ENCODE measurements around the gene NUP210L.
A peak's percentile ranks its signal among the peaks of the same experiment; 100 is the strongest.
"Not testable (repeated sequence)": the region's sequence is repeated elsewhere in the genome, so short reads cannot be mapped to it uniquely, and the experiment has no call there.

Gene NUP210L

GRCh38 chr1:153987621-153988020 lies 167.3 kb downstream of the NUP210L start:
- no peak for DNase-seq

DNA sequence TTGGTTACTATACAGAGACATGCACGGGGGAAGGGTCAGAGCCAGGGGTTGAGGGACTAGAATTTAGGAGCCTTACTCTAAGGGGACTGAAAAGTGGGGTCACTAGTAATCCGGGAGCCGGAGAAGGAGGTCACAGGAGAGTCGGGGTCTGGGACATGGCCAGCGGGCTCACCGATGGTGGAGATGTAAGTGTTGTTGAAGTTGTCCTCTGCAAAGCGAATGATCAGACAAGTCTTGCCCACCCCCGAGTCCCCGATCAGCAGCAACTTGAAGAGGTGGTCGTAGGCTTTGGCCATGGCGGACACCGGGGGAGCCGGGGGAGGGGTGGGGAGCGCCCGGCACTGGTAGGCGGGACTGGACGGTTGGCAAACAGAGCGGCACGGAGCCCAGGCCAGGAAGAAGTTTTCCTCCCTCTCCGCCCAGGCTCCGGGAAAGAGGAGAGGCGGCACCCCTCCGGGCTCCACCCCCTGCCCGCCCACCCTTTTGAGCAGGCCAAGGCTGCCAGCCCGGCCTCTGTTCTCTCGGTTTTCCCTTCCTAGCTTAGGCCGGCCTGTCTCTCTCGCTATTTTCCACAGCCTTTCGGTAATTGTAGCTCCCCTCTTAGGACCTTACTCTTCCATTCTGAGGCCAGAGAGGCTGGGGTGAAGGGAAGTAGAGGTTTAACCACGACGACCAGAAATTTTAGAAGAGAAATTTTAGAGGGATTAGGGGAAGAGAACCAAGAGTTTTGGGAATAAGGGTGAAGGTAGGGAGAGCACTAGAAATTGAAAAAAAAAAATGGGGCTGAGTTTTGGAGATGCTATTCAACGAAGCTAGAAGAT lies 168.7 kb downstream of the NUP210L start, which contains the start of gene RAB13:
TSS of gene RAB13 (minus strand) at position 399 of the 821 bp plus-strand sequence. CDS start at position 296, 103 bp downstream.
- peak; percentile 68 for DNase-seq

- peak; percentile 23 for DNase-seq
These were observed 169.4 kb downstream of the NUP210L start for GRCh38 chr1:153985341-153985912.

GRCh38 chr1:153984123-153984894 lies 170.6 kb downstream of the NUP210L start:
- DNase-seq = no peak

DNA sequence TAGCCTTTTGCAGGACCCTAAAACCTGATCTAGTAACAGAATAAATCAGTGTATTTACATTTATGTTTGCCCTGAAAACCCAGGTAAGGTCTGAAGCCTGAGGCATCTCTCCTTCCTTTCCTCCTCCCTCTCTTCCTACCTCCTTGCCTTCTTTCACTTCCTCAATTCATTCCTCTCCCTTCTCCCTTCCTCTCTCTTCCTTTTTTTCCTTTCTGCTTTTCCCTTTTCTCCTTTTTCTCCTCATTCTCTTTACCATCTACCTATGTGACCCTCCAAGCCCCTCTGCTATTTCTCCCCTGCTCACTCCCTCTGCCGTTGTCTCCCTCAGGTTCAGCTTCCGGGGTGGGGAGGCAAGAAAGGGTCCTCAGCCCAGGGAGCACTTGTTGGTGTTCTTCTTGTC lies 173.1 kb downstream of the NUP210L start:
- not testable (repeated sequence) for DNase-seq

DNA sequence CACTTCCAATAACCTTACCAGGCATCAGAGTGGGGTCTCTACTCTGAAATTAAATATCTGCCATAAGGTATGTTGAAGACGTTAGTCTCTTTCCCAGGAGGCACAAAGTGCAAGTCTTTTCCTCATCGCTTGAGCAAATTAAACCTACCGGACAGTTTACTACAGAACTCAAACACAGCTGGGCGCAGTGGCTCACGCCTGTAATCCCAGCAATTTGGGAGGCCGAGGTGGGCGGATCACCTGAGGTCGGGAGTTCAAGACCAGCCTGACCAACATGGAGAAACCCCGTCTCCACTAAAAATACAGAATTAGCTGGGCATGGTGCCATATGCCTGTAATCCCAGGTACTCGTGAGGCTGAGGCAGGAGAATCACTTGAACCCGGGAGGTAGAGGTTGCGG lies 175.8 kb downstream of the NUP210L start:
- DNase-seq = not testable (repeated sequence)

DNA sequence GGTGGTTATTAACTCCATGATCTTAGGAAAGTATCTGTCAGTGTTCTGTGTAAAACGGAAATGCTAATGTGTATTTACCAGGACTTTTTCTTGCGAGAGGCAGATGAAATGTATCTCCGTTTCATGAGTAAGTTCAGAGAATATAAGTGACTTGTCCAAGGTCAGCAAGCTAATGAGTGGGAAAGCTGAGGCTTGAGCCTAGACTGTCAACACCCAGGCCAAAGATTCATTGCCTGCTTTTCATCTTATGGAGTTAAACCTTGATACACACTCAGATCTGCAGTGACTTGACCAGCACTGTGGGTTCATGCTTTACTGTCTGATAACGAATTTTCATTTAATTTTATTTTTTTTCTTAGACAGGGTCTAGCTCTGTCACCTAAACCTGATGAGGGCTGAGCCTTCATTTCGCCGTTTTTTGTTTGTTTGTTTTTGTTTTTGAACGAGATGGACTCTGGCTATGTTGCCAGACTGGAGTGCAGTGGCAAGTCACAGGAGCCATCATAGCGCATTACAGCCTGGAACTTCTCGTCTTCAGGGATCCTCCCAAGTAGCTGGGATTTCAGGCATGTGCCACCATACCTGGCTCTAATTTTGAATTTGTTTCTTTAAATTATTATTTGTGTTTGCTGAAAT lies 176.5 kb downstream of the NUP210L start:
- DNase-seq = no peak

- peak; percentile 37 for DNase-seq
These were observed 177.3 kb downstream of the NUP210L start, which contains the start of gene JTB for GRCh38 chr1:153977250-153978240. TSS of gene JTB (minus strand) at chr1:153977674. CDS start at chr1:153977252, 422 bp downstream.

DNA sequence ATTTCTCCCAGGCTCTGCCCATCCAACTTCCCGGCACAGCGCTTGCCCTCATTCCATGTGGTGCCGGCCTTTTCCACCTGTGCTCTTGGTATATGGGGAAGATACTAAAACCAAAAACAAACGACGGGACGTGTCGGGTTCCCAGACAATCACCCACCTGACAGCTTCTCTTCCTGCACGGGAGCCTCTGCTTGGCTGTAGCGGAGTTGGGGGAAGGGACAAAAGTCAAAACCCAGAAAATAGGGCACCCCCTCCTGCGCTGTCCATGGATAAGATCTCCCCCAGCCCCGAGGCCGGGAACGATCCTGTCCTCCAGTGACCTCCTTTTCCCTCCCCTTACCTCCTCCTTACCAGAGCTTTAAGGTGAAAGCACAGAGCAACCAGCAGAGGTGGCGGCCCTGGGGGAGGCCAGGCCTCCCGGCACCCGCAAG lies 178.0 kb downstream of the NUP210L start:
- DNase-seq = no peak

GRCh38 chr1:153973525-153973924 lies 181.3 kb downstream of the NUP210L start:
- no peak for DNase-seq

DNA sequence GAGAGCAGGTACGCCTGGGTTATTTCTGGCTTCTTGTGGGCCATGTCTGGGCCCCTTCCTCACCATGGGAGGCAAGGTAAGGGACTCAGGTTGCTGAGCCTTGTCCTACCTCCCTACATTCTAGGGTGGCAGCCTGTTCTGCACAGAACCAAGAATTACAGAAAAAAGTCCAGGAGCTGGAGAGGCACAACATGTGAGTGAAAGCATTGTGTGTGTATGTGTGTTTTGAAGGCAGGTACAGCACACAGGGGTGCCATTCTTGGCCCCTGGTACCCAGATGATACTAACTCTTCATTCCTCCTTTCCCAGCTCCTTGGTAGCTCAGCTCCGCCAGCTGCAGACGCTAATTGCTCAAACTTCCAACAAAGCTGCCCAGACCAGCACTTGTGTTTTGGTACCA lies 181.8 kb downstream of the NUP210L start:
- DNase-seq = no peak

GRCh38 chr1:153970346-153970745 lies 184.5 kb downstream of the NUP210L start:
- DNase-seq = no peak

GRCh38 chr1:153968972-153969371 lies 185.9 kb downstream of the NUP210L start:
- DNase-seq = no peak

- no peak for DNase-seq
These were observed 186.5 kb downstream of the NUP210L start for GRCh38 chr1:153968408-153968807.

- DNase-seq = no peak
These were observed 186.9 kb downstream of the NUP210L start for GRCh38 chr1:153968000-153968363.

DNA sequence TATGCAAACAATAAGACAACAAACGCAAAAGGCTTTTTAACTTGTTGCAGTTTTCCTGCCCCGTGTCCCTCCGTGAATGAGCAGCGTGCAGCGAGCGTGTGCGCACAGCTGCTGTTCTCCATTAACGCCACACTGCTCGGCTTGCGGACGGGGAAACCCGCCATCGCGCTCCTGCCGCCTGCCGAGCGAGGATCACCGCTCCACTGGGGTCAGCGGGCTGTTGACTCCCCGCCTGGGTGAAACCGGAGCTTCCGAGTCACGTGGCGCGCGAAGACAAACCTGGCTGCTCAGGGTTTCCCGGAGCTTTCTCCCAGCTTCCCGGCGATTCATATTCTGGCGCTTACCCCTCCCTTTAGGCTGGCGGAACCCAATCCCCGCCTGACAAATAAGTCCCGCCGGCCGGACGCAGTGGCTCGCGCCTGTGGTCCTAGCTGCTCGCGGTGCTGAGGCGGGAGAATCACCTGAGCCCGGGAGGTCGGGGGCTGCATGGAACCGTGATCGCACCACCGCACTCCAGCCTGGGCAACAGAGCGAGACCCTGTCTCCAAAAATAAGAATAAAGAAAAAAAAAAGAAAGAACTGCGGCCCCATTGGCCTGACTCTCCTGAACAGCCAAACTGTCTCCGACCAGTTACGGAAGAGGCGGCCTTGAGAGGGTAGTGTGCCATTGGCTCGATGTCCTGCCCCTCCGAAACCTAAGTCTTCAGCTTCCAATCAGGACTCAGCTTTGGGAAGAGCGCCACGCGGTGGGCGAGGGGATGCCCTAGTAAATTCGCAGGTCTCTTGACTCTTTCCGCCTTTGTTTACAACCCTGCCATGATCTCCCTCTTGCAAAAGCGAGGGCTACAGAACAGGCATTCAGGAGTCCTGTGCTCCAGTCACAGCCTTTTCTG lies 187.5 kb downstream of the NUP210L start, which contains the start of gene CREB3L4:
TSS of gene CREB3L4 (plus strand) at position 796 of the 893 bp plus-strand sequence. CDS start 624 bp downstream, outside the sequence.
- peak; percentile 80 for DNase-seq

- DNase-seq = peak; percentile 56
These were observed 191.0 kb downstream of the NUP210L start for GRCh38 chr1:153963850-153964331.

- DNase-seq = peak; percentile 93
These were observed 191.6 kb downstream of the NUP210L start, which contains the start of gene SLC39A1 for GRCh38 chr1:153963030-153963849. TSS of gene SLC39A1 (minus strand) at chr1:153963537. CDS start at chr1:153962715, 822 bp downstream.

Measured in T1000 (cell line).